GM06990 (cell line): Measurements from ENCODE around the gene PIBF1.
"Not testable (repeated sequence)": the region's sequence is repeated elsewhere in the genome, so short reads cannot be mapped to it uniquely, and the experiment has no call there.

Source experiments
- DNase-seq: peaks from one replicate; pipeline ENCODE4 v3.0.0-alpha.2; 2011; ENCODE audit not compliant: insufficient read length; ENCODE audit errors: extremely low read depth
- H3K27me3 ChIP-seq: replicated peaks from 2 replicates; pipeline ENCODE4 v1.6.0; 2011; ENCODE audit warnings: low read length; ENCODE audit not compliant: control insufficient read depth, insufficient read depth
- H3K36me3 ChIP-seq: 2 replicates; pipeline ENCODE4 v1.5.1; 2011; ENCODE audit warnings: low read length; ENCODE audit not compliant: control insufficient read depth, insufficient read depth
- H3K4me3 ChIP-seq: replicated peaks from 2 replicates; pipeline ENCODE4 v1.5.1; 2011; ENCODE audit warnings: low read depth, mild to moderate bottlenecking, control low read depth, low read length
- TF ChIP-seq, protein P1 (sequence below): IDR thresholded peaks from 2 replicates; pipeline ENCODE4 v1.5.1; 2011; ENCODE audit warnings: low read length, control low read depth, mild to moderate bottlenecking, inconsistent platforms; ENCODE audit not compliant: insufficient read depth, poor library complexity, severe bottlenecking

PIBF1 gene

DNA sequence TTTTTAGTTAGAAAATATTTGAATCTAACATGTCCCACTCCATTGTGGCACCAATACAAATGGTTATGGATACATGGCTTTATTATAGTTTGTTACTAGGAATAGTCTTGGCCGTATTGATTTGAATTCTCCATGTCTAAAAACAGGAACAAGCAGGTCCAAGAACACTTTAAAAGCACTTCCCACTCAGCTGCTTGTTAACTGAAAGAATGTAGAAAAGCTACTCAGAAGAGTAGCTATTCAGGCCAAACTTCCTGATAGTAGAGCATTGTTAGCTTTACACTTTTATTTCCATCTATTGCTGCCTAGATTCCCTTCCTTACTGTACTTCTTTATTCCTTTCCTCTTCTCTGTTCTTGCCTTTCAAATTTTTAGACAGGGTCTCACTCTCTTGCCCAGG lies 6.9 kb downstream of the PIBF1 start:
- no peak for DNase-seq
- TF ChIP-seq, protein P1, sequence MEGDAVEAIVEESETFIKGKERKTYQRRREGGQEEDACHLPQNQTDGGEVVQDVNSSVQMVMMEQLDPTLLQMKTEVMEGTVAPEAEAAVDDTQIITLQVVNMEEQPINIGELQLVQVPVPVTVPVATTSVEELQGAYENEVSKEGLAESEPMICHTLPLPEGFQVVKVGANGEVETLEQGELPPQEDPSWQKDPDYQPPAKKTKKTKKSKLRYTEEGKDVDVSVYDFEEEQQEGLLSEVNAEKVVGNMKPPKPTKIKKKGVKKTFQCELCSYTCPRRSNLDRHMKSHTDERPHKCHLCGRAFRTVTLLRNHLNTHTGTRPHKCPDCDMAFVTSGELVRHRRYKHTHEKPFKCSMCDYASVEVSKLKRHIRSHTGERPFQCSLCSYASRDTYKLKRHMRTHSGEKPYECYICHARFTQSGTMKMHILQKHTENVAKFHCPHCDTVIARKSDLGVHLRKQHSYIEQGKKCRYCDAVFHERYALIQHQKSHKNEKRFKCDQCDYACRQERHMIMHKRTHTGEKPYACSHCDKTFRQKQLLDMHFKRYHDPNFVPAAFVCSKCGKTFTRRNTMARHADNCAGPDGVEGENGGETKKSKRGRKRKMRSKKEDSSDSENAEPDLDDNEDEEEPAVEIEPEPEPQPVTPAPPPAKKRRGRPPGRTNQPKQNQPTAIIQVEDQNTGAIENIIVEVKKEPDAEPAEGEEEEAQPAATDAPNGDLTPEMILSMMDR, result no peak
- no peaks in the 10 kb centered on the region for H3K27me3 ChIP-seq
- peaks cover 2% of the 10 kb centered on the region; the same call in 1 of the 2 replicates for H3K36me3 ChIP-seq
- no peak overlapping the region for H3K4me3 ChIP-seq

DNA sequence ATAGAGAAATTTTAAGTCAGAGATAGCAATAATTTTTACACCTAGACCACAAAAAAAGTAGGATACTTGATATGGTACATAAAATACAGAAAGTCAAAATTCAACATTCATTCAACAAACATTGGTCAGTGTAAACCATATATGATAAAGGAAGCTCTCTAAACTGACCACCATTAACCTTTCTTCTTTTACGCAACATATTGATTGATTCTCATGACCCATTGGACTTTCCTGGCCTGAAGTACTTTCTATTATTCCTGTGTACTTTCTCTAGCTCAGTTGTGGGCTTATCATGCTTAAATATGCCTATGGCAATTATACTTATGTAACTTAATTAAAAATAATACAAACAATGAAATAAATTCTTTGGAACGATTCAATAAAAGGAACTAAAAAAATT lies 10.7 kb downstream of the PIBF1 start:
- Histone ChIP-seq H3K27me3 (no peaks in the 10 kb centered on the region), H3K4me3 (no peak overlapping the region), H3K36me3 (peaks cover 2% of the 10 kb centered on the region; the same call in 1 of the 2 replicates)
- TF ChIP-seq, protein P1, result no peak
- no peak for DNase-seq

DNA sequence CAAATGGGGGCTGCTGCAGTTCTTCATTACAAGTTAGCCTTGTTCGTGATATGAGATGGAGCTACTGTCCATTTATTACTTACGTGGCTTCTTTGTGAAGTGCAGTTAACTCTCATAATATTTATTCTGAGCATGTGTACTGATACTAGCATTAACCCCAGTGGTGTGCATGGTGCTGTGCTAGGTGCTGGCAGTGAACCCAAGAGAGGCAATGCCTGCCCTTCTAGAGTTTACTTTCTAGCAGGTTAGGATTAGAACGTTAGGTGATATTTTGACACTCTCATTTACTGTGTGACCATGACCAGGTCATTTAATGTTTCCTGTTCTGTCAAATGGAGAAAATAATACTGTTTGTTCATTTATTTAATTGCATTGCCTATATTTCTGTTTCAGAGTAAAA lies 16.9 kb downstream of the PIBF1 start:
- Histone ChIP-seq H3K4me3 (no peak overlapping the region), H3K36me3 (no peaks in the 10 kb centered on the region; the same call in none of the 2 replicates), H3K27me3 (no peaks in the 10 kb centered on the region)
- no peak for DNase-seq
- TF ChIP-seq, protein P1, result no peak

DNA sequence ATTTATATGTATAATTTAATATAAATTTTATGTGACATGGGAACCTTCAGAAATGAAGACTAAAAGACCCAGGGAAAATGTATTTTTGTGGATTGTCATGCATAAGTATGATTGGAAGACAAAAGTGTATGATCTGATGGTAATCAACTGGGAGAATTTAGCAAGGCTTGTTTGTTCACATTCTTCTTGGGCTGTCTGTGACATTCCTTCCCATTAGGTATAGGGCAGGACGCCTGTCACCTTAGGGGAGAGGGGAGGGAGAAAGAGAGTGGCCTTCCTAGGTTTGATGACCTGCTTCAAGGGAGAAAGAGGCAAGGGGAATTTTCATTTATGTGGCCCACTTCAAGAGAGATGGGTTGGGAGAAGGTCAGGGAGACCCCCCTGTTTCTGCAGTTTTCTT lies 22.4 kb downstream of the PIBF1 start:
- DNase-seq, result no peak
- TF ChIP-seq, protein P1, result no peak
- no peaks in the 10 kb centered on the region for H3K27me3 ChIP-seq
- H3K36me3 ChIP-seq, result no peaks in the 10 kb centered on the region; the same call in none of the 2 replicates
- H3K4me3 ChIP-seq, result no peak overlapping the region

DNA sequence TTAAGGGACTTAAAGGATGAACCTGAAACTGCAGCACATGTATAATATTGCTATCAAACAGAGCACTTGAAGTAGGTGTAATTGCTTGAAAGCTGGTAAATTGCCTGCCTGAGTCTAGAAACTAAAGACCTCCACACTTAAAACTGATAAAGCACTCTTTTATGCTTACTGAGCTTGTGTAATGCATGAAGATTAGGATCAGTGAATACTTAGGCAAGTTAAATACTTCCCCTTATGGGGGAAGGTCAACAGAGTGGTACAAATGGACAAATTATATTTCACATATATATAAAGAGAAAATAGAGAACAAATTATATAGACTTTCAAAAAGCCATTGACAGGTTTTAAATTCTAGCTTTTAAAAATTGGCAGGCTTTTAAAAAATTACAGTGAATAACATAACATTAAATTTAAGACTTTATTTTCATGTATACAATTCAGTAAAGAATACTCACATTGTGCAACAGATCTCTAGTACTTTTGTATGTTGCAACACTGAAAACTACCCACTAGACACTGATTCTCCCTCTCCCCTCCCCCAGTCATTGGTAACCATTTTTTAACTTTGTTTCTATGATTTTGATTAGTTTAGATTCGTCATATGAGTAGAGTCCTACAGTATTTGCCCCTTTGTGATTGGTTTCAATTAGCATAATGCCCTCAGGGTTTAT lies 23.9 kb downstream of the PIBF1 start:
- no peaks in the 10 kb centered on the region; the same call in 1 of the 2 replicates for H3K36me3 ChIP-seq
- TF ChIP-seq, protein P1, result no peak
- no peak overlapping the region for H3K4me3 ChIP-seq
- DNase-seq, result no peak
- no peaks in the 10 kb centered on the region for H3K27me3 ChIP-seq

DNA sequence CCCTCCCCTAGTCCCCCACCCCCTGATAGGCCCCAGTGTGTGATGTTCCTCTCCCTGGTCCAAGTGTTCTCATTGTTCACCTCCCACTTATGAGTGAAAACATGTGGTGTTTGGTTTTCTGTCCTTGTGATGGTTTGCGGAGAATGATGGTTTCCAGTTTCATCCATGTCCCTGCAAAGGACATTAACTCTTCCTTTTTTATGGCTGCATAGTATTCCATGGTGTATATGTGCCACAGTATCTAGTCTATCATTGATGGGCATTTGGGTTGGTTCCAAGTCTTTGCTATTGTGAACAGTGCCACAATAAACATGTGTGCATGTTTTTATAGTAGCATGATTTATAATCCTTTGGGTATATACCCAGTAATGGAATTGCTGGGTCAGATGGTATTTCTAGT lies 24.6 kb downstream of the PIBF1 start:
- not testable (repeated sequence) for H3K27me3 ChIP-seq, DNase-seq, H3K36me3 ChIP-seq

More for the DNA sequence above, 24.6 kb downstream of the PIBF1 start:
- not testable (repeated sequence) for H3K4me3 ChIP-seq
